Bronchial smooth muscle cell (primary cell): ENCODE data around the gene MYL12B. TPM values are rescaled to one million over a fixed set of nuclear protein-coding genes. Genes with fewer than 3 reads are reported as not detected.

Experiments
- total RNA-seq: library from RNA; depleted of rRNA; stranded (reverse); fragments of >200 nt; gene quantifications from 2 replicates; pipeline ENCODE4 v1.2.1, GENCODE V29; 2014

Gene MYL12B
- 398 and 421 TPM in 2 replicates for total RNA-seq

GRCh38 chr18:3261373-3262233 is at the start of gene MYL12B:
MYL12B (plus strand) TSS chr18:3262133; CDS start chr18:3272899, 10,766 bp downstream.

GRCh38 chr18:3219631-3220335 is 42.1 kb upstream of the MYL12B start, which contains the start of gene MYOM1:
MYOM1 (minus strand) TSS chr18:3219968; CDS start chr18:3215223, 4,745 bp downstream.

GRCh38 chr18:3247240-3248061 is 14.5 kb upstream of the MYL12B start, which contains the start of gene MYL12A:
MYL12A (plus strand) TSS chr18:3247801; CDS start chr18:3253248, 5,447 bp downstream.

Other genes starting within 250 kb of the MYL12B start
- gene LPIN2, start 249.0 kb upstream of the MYL12B start, total RNA-seq, result 17.3 and 17.8 TPM in 2 replicates
- 0.95 and 1.7 TPM in 2 replicates for gene MYOM1, start 42.2 kb upstream of the MYL12B start, total RNA-seq
- gene MYL12A, start 14.3 kb upstream of the MYL12B start, total RNA-seq, result 728 and 754 TPM in 2 replicates
- 74.7 and 80.4 TPM in 2 replicates for gene TGIF1, start 188.0 kb downstream of the MYL12B start, total RNA-seq